SK-N-SH (cell line): ENCODE measurements around the gene NIPA2. TPM values are rescaled to one million over a fixed set of nuclear protein-coding genes. Genes with fewer than 3 reads are reported as not detected.

Experiments used
- CTCF ChIA-PET: fragments of 300-600, 350-600 bp; formaldehyde crosslinking; extraction: SDS; loops from one replicate; lab custom pipeline; 2021; lab: Yijun Ruan, JAX
- POLR2A ChIA-PET: fragments of 350-600 bp; sonication (Branson Sonifier 250); formaldehyde crosslinking; extraction: SDS; loops from one replicate; lab custom pipeline; 2020; ENCODE audit warnings: antibody characterized with exemption, inconsistent platforms; lab: Yijun Ruan, JAX
- DNase-seq: peaks from one replicate; pipeline ENCODE4 v3.0.0; 2012
- H2AFZ ChIP-seq: fragments of 200-600 bp; sonication (generic); 2 replicates; pipeline ENCODE4 v1.8.1; 2016; ENCODE audit warnings: antibody characterized with exemption, mild to moderate bottlenecking, low read depth
- H3F3A ChIP-seq: fragments of 200-600 bp; sonication (generic); replicated peaks from 2 replicates; pipeline ENCODE3; 2016; ENCODE audit warnings: antibody characterized with exemption, mild to moderate bottlenecking; ENCODE audit not compliant: insufficient read depth
- H3K27ac ChIP-seq, 2 experiments: fragments of 200-500 bp in 1 of 2; fragments of 200-600 bp in 1 of 2; sonication (Bioruptor generic) in 1 of 2; sonication (generic), shearing (Covaris generic) in 1 of 2; 2 replicates each; pipeline versions ENCODE4 v1.5.1 to v1.6.1; 2014 to 2016; ENCODE audit warnings: low read depth in 2 of 2, inconsistent platforms in 1 of 2, low read length in 1 of 2, mild to moderate bottlenecking in 1 of 2, mixed read lengths in 1 of 2
- H3K27me3 ChIP-seq: fragments of 200-600 bp; sonication (generic), shearing (Covaris generic); 2 replicates; pipeline ENCODE4 v1.6.1; 2016; ENCODE audit warnings: mixed run types; ENCODE audit not compliant: insufficient read depth
- H3K36me3 ChIP-seq, 2 experiments: fragments of 200-500 bp in 1 of 2; fragments of 200-600 bp in 1 of 2; sonication (Bioruptor generic) in 1 of 2; sonication (generic) in 1 of 2; replicated peaks in 1 of 2; 2 replicates each; pipeline versions ENCODE3 to v1.5.1; 2014 to 2016; ENCODE audit warnings: low read length in 1 of 2, mild to moderate bottlenecking in 1 of 2; ENCODE audit not compliant: insufficient read depth in 2 of 2, control insufficient read depth in 1 of 2
- H3K4me1 ChIP-seq, 2 experiments: fragments of 200-500 bp in 1 of 2; fragments of 200-600 bp in 1 of 2; sonication (Bioruptor generic) in 1 of 2; sonication (generic), shearing (Covaris generic) in 1 of 2; 2 replicates each; pipeline versions ENCODE4 v1.5.1 to v1.6.1; 2014 to 2016; ENCODE audit warnings: low read depth in 1 of 2, low read length in 1 of 2, mixed run types in 1 of 2; ENCODE audit not compliant: insufficient read depth in 2 of 2, control insufficient read depth in 1 of 2
- H3K4me2 ChIP-seq: fragments of 200-600 bp; sonication (generic), shearing (Covaris generic); 2 replicates; pipeline ENCODE4 v1.6.1; 2017; ENCODE audit warnings: mixed run types
- H3K4me3 ChIP-seq, 2 experiments: fragments of 200-500 bp in 1 of 2; fragments of 200-600 bp in 1 of 2; sonication (Bioruptor generic) in 1 of 2; sonication (generic), shearing (Covaris generic) in 1 of 2; 2 replicates each; pipeline versions ENCODE4 v1.5.1 to v1.8.1; 2014 to 2016; ENCODE audit warnings: low read depth in 2 of 2, inconsistent platforms in 1 of 2, low read length in 1 of 2, mild to moderate bottlenecking in 1 of 2, mixed read lengths in 1 of 2, moderate library complexity in 1 of 2
- H3K79me2 ChIP-seq: fragments of 200-600 bp; sonication (generic); 2 replicates; pipeline ENCODE4 v1.8.1; 2017; ENCODE audit warnings: mild to moderate bottlenecking; ENCODE audit not compliant: insufficient read depth
- H3K9ac ChIP-seq: fragments of 200-600 bp; sonication (generic); 2 replicates; pipeline ENCODE4 v1.6.1; 2017; ENCODE audit warnings: mixed run types
- H3K9me2 ChIP-seq: fragments of 200-600 bp; sonication (generic); 2 replicates; pipeline ENCODE4 v1.6.1; 2017; ENCODE audit warnings: mixed run types
- H3K9me3 ChIP-seq: fragments of 200-600 bp; sonication (generic); 2 replicates; pipeline ENCODE4 v1.6.1; 2017; ENCODE audit warnings: mixed run types, mild to moderate bottlenecking, moderate library complexity
- H4K20me1 ChIP-seq: fragments of 200-600 bp; sonication (generic); 2 replicates; pipeline ENCODE4 v1.6.1; 2017; ENCODE audit warnings: mild to moderate bottlenecking, mixed run types; ENCODE audit not compliant: insufficient read depth
- CHD2 ChIP-seq: fragments of 150-350 bp; IDR thresholded peaks from 2 replicates; pipeline ENCODE4 v1.6.1; 2018; ENCODE audit warnings: low read length; ENCODE audit not compliant: partially characterized antibody
- EZH2phosphoT487 ChIP-seq: fragments of 200-600 bp; sonication (generic); IDR thresholded peaks from 2 replicates; pipeline ENCODE4 v1.6.1; 2017; ENCODE audit warnings: low read depth, mixed run types, mild to moderate bottlenecking, antibody characterized with exemption, moderate library complexity, borderline replicate concordance
- FOSL2 ChIP-seq: IDR thresholded peaks from 2 replicates; pipeline ENCODE4 v1.4.0; 2012; ENCODE audit warnings: low read depth, mild to moderate bottlenecking, moderate library complexity, borderline replicate concordance
- FOXM1 ChIP-seq: IDR thresholded peaks from 2 replicates; pipeline ENCODE4 v1.4.0; 2012; ENCODE audit warnings: low read depth, mild to moderate bottlenecking
- GABPA ChIP-seq: IDR thresholded peaks from 2 replicates; pipeline ENCODE4 v1.4.0; 2012; ENCODE audit warnings: low read depth, mild to moderate bottlenecking
- GATA2 ChIP-seq: sonication (generic); formaldehyde crosslinking; IDR thresholded peaks from 2 replicates; pipeline ENCODE4 v1.5.0; 2020; ENCODE audit warnings: mild to moderate bottlenecking, missing genetic modification reagents
- NFIC ChIP-seq: IDR thresholded peaks from 2 replicates; pipeline ENCODE4 v1.4.0; 2012; ENCODE audit warnings: borderline replicate concordance
- NRF1 ChIP-seq: IDR thresholded peaks from 2 replicates; pipeline ENCODE4 v1.6.1; 2012; ENCODE audit warnings: low read depth, mild to moderate bottlenecking, low read length
- PBX3 ChIP-seq: IDR thresholded peaks from 2 replicates; pipeline ENCODE4; 2012
- POLR2AphosphoS5 ChIP-seq: IDR thresholded peaks from 2 replicates; pipeline ENCODE4 v1.6.1; 2012; ENCODE audit warnings: low read depth, low read length
- REST ChIP-seq: IDR thresholded peaks from 2 replicates; pipeline ENCODE4 v1.6.1; 2012; ENCODE audit warnings: mild to moderate bottlenecking, low read depth, low read length, moderate library complexity
- RFX5 ChIP-seq: IDR thresholded peaks from 2 replicates; pipeline ENCODE4 v1.6.1; 2012; ENCODE audit warnings: mild to moderate bottlenecking, improper control_type of control experiment, low read length
- RXRA ChIP-seq: IDR thresholded peaks from 2 replicates; pipeline ENCODE4 v1.4.0; 2012; ENCODE audit warnings: low read depth, mild to moderate bottlenecking, borderline replicate concordance
- SIN3A ChIP-seq: IDR thresholded peaks from 2 replicates; pipeline ENCODE4 v1.6.1; 2012; ENCODE audit warnings: low read depth, mild to moderate bottlenecking, low read length, moderate library complexity, borderline replicate concordance
- SMC3 ChIP-seq: IDR thresholded peaks from 2 replicates; pipeline ENCODE4 v1.6.1; 2012; ENCODE audit warnings: low read depth, low read length, improper control_type of control experiment
- TCF12 ChIP-seq: IDR thresholded peaks from 2 replicates; pipeline ENCODE4 v1.4.0; 2012
- TEAD4 ChIP-seq: IDR thresholded peaks from 2 replicates; pipeline ENCODE4 v1.4.0; 2012; ENCODE audit warnings: mild to moderate bottlenecking, borderline replicate concordance; ENCODE audit not compliant: insufficient read depth
- USF1 ChIP-seq: IDR thresholded peaks from 2 replicates; pipeline ENCODE4 v1.4.0; 2012; ENCODE audit warnings: low read depth, borderline replicate concordance
- YY1 ChIP-seq: IDR thresholded peaks from 2 replicates; pipeline ENCODE4 v1.4.0; 2012; ENCODE audit warnings: low read depth, mild to moderate bottlenecking
- ZBTB33 ChIP-seq: IDR thresholded peaks from 2 replicates; pipeline ENCODE4 v1.4.0; 2012; ENCODE audit warnings: low read depth, borderline replicate concordance
- WGBS: methylation state at CpG from one replicate; pipeline ENCODE4 v1.1.6; 2017; ENCODE audit warnings: low lambda C conversion rate; 5-methylcytosine and 5-hydroxymethylcytosine counted together
- polyA plus RNA-seq, 3 experiments: library from polyadenylated mRNA; depleted of rRNA; stranded (reverse); fragments of >200 nt; gene quantifications; 2 replicates each; pipeline ENCODE4 v1.2.3, GENCODE V29; 2012

Gene NIPA2
- polyA plus RNA-seq, 1 of the 3 experiments (the other 2 are of a cell fraction), result 32.0 TPM

- Histone ChIP-seq H4K20me1 (no peaks in the 10 kb centered on the region), H3K9me3 (no peaks in the 10 kb centered on the region), H2AFZ (no peak overlapping the region), H3K4me3 (no peak overlapping the region), H3F3A (peaks cover 6% of the 10 kb centered on the region), H3K27ac (no peak overlapping the region), H3K4me1 (no peaks in the 10 kb centered on the region), H3K27me3 (no peaks in the 10 kb centered on the region), H3K9ac (no peak overlapping the region), H3K36me3 (no peaks in the 10 kb centered on the region), H3K9me2 (no peaks in the 10 kb centered on the region), H3K4me2 (no peak overlapping the region), H3K79me2 (no peaks in the 10 kb centered on the region)
- CTCF ChIA-PET, result no interaction called here
- POLR2A ChIA-PET, result no interaction called here
- TF ChIP-seq GATA2 (CRISPR knock-in tag) (no peak), REST (no peak), RXRA (no peak), NFIC (no peak), SIN3A (no peak), TEAD4 (no peak), CHD2 (no peak), USF1 (no peak), POLR2AphosphoS5 (no peak), NRF1 (no peak), PBX3 (no peak), FOXM1 (no peak), GABPA (no peak), FOSL2 (no peak), TCF12 (no peak), YY1 (no peak), ZBTB33 (no peak), EZH2phosphoT487 (no peak), RFX5 (no peak), SMC3 (no peak)
- no peak for DNase-seq
- 88% methylated on average over 16 of the region's 20 CpGs for WGBS
These were observed 43.0 kb upstream of the NIPA2 start for GRCh38 chr15:22795206-22796063.
